ENCODE data around the gene ZNF423. TPM values are rescaled to one million over a fixed set of nuclear protein-coding genes. Genes with fewer than 3 reads are reported as not detected.

Gene ZNF423
- 0.53 and 1.7 TPM in 2 replicates for total RNA-seq

DNA sequence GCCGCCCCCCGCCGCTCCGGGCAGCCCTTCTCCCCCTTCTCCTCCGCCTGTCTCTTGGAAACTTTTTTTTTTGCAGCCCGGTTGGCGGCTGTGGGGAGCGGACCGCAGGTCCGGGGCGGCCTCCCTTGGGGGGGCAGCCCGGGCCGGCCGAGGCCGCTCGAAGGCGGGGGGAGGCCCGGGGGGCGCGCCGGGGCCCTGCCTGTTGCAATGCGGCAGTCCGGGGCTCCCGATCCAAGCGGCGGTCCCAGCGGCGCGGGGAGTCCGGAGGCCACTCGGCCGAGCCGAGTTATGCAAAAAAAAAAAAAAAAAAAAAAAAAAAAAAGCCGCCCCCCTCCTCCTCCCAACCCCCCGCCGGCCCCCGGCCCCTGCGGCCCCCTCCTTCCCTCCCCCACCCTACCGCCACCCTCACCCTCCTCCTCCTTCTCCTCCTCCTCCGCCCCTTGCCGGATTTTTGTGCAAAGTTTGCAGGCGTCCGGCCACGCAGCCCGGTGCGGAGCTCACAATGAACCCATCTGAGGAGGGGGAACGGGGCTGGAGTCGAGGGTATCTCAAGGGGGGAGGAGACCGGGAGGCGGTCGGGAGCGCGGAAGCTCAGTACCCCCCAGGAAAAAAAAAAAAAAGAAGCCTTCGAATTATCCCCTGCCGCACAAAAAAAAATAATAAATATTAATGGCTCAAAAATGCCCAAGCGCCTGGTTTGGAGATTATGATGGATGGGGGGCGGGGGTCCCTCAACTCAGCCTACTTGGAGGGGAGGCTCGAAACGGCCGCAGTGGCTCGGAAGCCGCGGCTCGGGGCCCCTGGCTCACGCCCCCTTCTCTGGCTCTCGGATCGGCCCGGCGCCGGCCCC is at the start of gene ZNF423:
ZNF423 (minus strand) TSS at position 291 of the 850 bp plus-strand sequence. CDS start 338 bp downstream, outside the sequence.

Small RNAs within 50 kb of the gene (small RNA-seq; reads per million reads assigned to genes)
- gene MRPS21P7 (not detected), gene MRPS21P8 (not detected)

Other genes with a start within 250 kb of the ZNF423 start
- 26.6 and 29.8 TPM in 2 replicates for gene CNEP1R1, start 169.1 kb upstream of the ZNF423 start, total RNA-seq
- gene HEATR3, start 209.9 kb upstream of the ZNF423 start, total RNA-seq = 38.8 and 42.5 TPM in 2 replicates

All from thoracic aorta endothelial cell (primary cell).